CD8-positive, alpha-beta memory T cell (primary cell): ENCODE results near the gene ANKRD39. TPM values are rescaled to one million over a fixed set of nuclear protein-coding genes. Genes with fewer than 3 reads are reported as not detected.

Experiments used
- CTCF ChIA-PET: fragments of 350-600 bp; sonication (Branson Sonifier 250); formaldehyde crosslinking; loops from one replicate; lab custom pipeline; 2021; ENCODE audit warnings: antibody characterized with exemption; lab: Charles Lee
- POLR2A ChIA-PET: fragments of 350-600 bp; sonication (Branson Sonifier 250); formaldehyde crosslinking; loops from one replicate; lab custom pipeline; 2021; ENCODE audit warnings: antibody characterized with exemption; lab: Charles Lee
- DNase-seq, 5 donors: peaks; one replicate each; pipeline versions ENCODE4 v3.0.0 to v3.0.0-alpha.2; 2020 to 2022; ENCODE audit warnings: mixed read lengths in 1 of 5
- H3K27ac ChIP-seq: one replicate; pipeline ENCODE4 v1.7.0; 2013; ENCODE audit warnings: low read depth, mild to moderate bottlenecking, low read length, moderate library complexity
- H3K27me3 ChIP-seq: 2 replicates; pipeline ENCODE4 v1.7.0; 2013; ENCODE audit warnings: low read length, mild to moderate bottlenecking; ENCODE audit not compliant: insufficient read depth, poor library complexity, severe bottlenecking
- H3K36me3 ChIP-seq: 2 replicates; pipeline ENCODE4 v1.7.0; 2013; ENCODE audit warnings: mild to moderate bottlenecking, low read length, moderate library complexity; ENCODE audit not compliant: insufficient read depth
- H3K4me1 ChIP-seq: 2 replicates; pipeline ENCODE4 v1.7.0; 2013; ENCODE audit warnings: mild to moderate bottlenecking, low read length, moderate library complexity; ENCODE audit not compliant: insufficient read depth
- H3K4me3 ChIP-seq: 2 replicates; pipeline ENCODE4 v1.7.0; 2013; ENCODE audit warnings: mild to moderate bottlenecking, low read length
- H3K9me3 ChIP-seq: 2 replicates; pipeline ENCODE4 v1.7.0; 2013; ENCODE audit warnings: mild to moderate bottlenecking, low read length
- H3K27ac Mint-ChIP-seq, 8 donors: one replicate each; pipeline ENCODE4 v1.8.0; 2020 to 2021; ENCODE audit warnings: mixed read lengths in 8 of 8, mild to moderate bottlenecking in 6 of 8, inconsistent platforms in 3 of 8, moderate library complexity in 3 of 8
- H3K27me3 Mint-ChIP-seq, 2 donors: one replicate each; pipeline ENCODE4 v1.8.0; 2020 to 2021; ENCODE audit warnings: mixed read lengths in 2 of 2, mild to moderate bottlenecking in 1 of 2, moderate library complexity in 1 of 2
- H3K36me3 Mint-ChIP-seq, 3 donors: one replicate each; pipeline ENCODE4 v1.8.0; 2020 to 2021; ENCODE audit warnings: mixed read lengths in 3 of 3, inconsistent platforms in 1 of 3, mild to moderate bottlenecking in 1 of 3
- H3K4me1 Mint-ChIP-seq, 3 donors: one replicate each; pipeline ENCODE4 v1.8.0; 2020 to 2021; ENCODE audit warnings: mixed read lengths in 3 of 3, inconsistent platforms in 1 of 3, mild to moderate bottlenecking in 1 of 3
- H3K4me3 Mint-ChIP-seq, 7 donors: one replicate each; pipeline ENCODE4 v1.8.0; 2020 to 2021; ENCODE audit warnings: mixed read lengths in 7 of 7, mild to moderate bottlenecking in 6 of 7, moderate library complexity in 4 of 7, inconsistent platforms in 2 of 7
- H3K9me3 Mint-ChIP-seq, 5 donors: one replicate each; pipeline ENCODE4 v1.8.0; 2020 to 2022; ENCODE audit warnings: mixed read lengths in 5 of 5, mild to moderate bottlenecking in 3 of 5, moderate library complexity in 2 of 5, inconsistent platforms in 1 of 5
- polyA plus RNA-seq: library from polyadenylated mRNA; unstranded; fragments of 300-500 nt; fragmentation: Illumina TruSeq; gene quantifications from one replicate; pipeline ENCODE4 v1.2.3, GENCODE V29; 2021
- total RNA-seq, 2 experiments: library from RNA; stranded (reverse); gene quantifications; one replicate each; pipeline ENCODE4 v1.2.3, GENCODE V29; 2021

ANKRD39 gene
- total and polyA plus RNA-seq, 3 experiments from 2014 or later, result 29.6 to 32.2 (median 30.9) TPM

DNA sequence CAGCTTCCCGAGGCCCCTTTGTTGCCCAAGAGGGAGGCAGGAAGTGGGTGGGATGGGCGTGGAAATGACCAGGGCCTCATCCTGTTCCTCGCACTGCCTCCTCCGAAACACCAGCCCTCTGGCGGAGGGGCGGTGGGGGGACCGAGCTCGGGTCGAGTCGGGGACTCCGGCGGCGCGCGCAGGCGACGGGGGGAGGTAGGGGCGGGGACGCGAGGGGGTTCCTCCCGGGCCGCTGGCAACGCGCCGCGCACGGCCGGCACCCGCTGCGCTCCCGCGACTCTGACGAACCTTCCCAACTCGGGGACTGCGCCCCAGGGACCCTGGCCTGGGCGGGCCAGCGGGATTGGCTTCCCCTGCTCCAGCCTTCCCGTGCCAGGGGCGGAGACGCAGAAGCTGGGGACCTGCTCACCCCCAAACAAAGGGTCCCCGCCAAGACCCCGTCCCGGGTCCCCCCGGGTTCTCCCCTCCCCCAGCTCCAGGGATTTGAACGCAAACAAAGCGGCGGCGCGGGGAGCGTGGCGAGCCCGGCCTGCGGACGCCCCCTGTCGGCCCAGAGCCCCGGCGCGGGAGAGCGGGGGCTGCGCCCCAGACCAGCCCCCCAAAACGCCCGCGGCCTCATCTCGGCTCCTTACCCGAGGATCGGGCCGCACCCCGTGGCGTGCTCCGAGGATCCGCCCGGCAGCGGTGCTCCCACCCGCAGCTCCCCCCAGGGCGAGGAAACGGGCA, 10.9 kb upstream of the ANKRD39 start:
- CTCF ChIA-PET, result interaction anchor here (0.6 to 14.3 kb wide), 9 partner anchors 9 to 93 kb away, joined by 3 to 358 read pairs (median 4); partner anchors contain the start of gene ANKRD39
- peaks cover 12% of the 10 kb centered on the region for H3K36me3 ChIP-seq
- POLR2A ChIA-PET, result interaction anchor here (0.6 to 1.7 kb wide), 10 partner anchors 11 to 94 kb away, joined by 3 to 11 read pairs (median 5); partner anchors contain the start of genes ANKRD39 and CNNM3
- no peaks in the 10 kb centered on the region for H3K27me3 ChIP-seq
- Mint-ChIP-seq H3K4me3 (peak overlapping the region; percentile 80 to 95 (median 88)), H3K36me3 (peaks cover 0 to 47% (median 2%) of the 10 kb centered on the region in 3 donors), H3K4me1 (peaks cover 29 to 57% (median 46%) of the 10 kb centered on the region in 3 donors), H3K27me3 (no peaks in the 10 kb centered on the region), H3K27ac (peak overlapping the region in 7 of 8 donors; percentile 63 to 98 (median 86)), H3K9me3 (no peaks in the 10 kb centered on the region)
- peak overlapping the region; percentile 77 for H3K27ac ChIP-seq
- no peaks in the 10 kb centered on the region for H3K9me3 ChIP-seq
- peaks cover 27% of the 10 kb centered on the region for H3K4me1 ChIP-seq
- peak overlapping the region; percentile 63 for H3K4me3 ChIP-seq
- peak; percentile 45 to 79 (median 61) for DNase-seq

DNA sequence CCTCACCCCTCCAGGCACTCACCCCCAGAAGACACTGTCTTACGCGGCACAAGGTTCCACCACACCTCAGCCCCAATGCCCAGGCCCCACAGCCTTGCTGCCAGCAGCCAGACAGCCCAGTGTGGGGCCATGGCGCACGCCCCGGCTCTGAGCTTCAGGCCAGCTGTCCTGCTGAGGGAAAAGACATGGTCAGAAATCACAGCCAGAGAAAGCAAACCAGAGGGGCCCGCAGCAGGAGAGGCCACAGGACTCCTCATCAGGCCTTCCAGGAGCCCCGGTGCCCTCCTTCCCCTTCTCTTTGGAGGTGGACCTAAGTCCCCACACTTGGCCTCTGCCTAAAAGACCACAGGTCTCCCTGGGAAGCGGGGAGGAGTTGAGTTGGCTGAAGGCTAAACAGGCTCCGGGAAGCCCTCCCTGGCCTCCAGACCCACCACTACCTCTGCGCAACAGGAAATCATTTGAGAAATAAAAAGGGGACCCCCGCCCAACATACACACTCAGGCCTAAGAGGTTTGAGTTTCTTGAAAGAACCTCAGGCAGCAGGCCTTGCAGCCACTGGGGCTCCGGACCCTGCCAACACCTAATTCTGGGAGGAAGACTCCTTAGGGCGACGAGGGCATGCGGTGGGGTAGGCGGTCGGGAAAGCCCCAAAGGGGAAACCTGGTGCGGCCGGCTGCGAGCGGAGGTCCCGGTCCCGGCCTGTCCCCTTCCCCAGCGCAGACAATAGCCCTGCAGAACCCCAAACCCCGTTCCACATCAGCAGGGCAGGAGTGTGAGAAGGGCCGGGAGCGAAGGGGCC, 10.1 kb upstream of the ANKRD39 start:
- Histone ChIP-seq H3K36me3 (peaks cover 17% of the 10 kb centered on the region), H3K4me1 (peaks cover 24% of the 10 kb centered on the region), H3K9me3 (no peaks in the 10 kb centered on the region), H3K4me3 (peak overlapping the region; percentile 63), H3K27ac (peak overlapping the region; percentile 77), H3K27me3 (no peaks in the 10 kb centered on the region)
- peak overlapping the region; percentile 63 to 98 (median 84) for H3K27ac Mint-ChIP-seq
- peaks cover 31 to 55% (median 41%) of the 10 kb centered on the region in 3 donors for H3K4me1 Mint-ChIP-seq
- no peaks in the 10 kb centered on the region for H3K27me3 Mint-ChIP-seq
- peak overlapping the region; percentile 80 to 95 (median 88) for H3K4me3 Mint-ChIP-seq
- ChIA-PET POLR2A (interaction anchor here (0.6 to 1.7 kb wide), 11 partner anchors 10 to 95 kb away, joined by 3 to 11 read pairs (median 5); partner anchors contain the start of genes ANKRD39 and CNNM3), CTCF (interaction anchor here (0.6 to 14.3 kb wide), 10 partner anchors 10 to 94 kb away, joined by 3 to 358 read pairs (median 4); partner anchors contain the start of gene ANKRD39)
- peak in 1 of 5 donors; percentile 26 for DNase-seq
- no peaks in the 10 kb centered on the region for H3K9me3 Mint-ChIP-seq
- peaks cover 0 to 55% (median 5%) of the 10 kb centered on the region in 3 donors for H3K36me3 Mint-ChIP-seq

DNA sequence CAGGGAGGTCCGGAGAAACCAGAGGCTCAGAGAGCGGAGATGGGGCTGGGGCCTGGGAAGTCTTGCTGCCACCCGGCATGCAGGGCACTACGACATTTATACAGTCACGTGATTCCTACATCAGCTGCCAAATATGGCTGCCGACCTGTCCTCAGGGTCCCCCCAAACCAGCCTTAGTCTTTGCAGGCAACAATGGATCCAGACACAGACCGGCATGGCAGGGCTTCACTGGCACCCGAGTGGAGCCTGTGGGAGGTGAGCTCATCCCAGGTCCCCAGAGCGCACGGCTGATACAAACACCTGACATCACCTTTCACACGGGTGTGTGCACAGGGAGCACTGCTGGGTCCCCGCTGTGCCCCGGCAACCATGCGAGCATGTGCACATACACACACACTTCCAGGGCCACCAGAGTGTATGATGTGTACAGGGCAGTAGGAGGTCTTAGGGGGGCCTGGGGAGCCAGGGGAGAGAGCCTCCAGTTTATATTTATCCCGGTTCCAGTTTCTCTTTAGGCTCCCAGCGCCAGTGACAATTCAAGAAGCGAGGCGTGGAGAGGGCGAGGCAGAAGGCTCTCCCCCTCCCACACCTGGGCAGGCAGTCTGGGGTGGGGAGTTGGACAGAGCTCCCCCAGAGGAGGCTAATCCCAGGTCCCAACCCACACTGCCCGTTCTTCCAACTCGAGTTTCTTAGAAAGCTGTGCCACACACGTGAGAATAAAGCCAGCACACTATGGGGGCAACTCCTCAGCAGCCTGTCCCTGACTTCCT, 9.4 kb upstream of the ANKRD39 start:
- Mint-ChIP-seq H3K27me3 (no peaks in the 10 kb centered on the region), H3K36me3 (peaks cover 0 to 60% (median 6%) of the 10 kb centered on the region in 3 donors), H3K4me1 (peaks cover 31 to 49% (median 34%) of the 10 kb centered on the region in 3 donors), H3K9me3 (no peaks in the 10 kb centered on the region), H3K27ac (peak overlapping the region; percentile 65 to 92 (median 82)), H3K4me3 (peak overlapping the region; percentile 80 to 95 (median 88))
- CTCF ChIA-PET, result interaction anchor here (1.2 to 14.3 kb wide), 4 partner anchors 10 to 95 kb away, joined by 4 to 358 read pairs (median 52); partner anchors contain the start of gene ANKRD39
- peak overlapping the region; percentile 63 for H3K4me3 ChIP-seq
- peaks cover 17% of the 10 kb centered on the region for H3K36me3 ChIP-seq
- H3K9me3 ChIP-seq, result no peaks in the 10 kb centered on the region
- no peaks in the 10 kb centered on the region for H3K27me3 ChIP-seq
- POLR2A ChIA-PET, result interaction anchor here (0.5 to 1.1 kb wide), 3 partner anchors 9 to 95 kb away, joined by 3 to 12 read pairs (median 4); partner anchors contain the start of gene ANKRD39
- H3K4me1 ChIP-seq, result peaks cover 24% of the 10 kb centered on the region
- peak overlapping the region; percentile 77 for H3K27ac ChIP-seq
- DNase-seq, result no peak

DNA sequence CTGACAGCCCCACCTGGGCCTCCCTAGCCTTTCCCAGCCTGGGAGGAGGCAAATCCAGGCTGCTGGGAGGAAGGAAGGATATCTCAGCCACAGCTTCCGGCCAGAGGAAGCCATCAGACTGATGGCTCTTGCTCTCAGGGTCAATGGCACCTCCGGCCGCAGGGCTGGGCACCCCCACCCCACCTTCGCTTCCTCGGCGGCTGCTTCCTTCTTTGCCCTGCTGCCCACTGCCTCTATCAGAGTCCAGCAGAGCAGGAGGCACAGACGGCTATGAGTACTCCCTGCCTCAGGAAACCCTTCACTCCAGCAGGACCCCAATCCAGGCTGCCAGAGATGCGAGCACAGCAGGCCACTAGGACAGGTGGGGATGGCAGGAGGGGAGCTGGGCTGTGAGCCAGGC, 8.8 kb upstream of the ANKRD39 start:
- Mint-ChIP-seq H3K4me1 (peaks cover 31 to 50% (median 37%) of the 10 kb centered on the region in 3 donors), H3K27ac (peak overlapping the region in 5 of 8 donors; percentile 42 to 91 (median 76)), H3K9me3 (no peaks in the 10 kb centered on the region), H3K27me3 (no peaks in the 10 kb centered on the region), H3K36me3 (peaks cover 0 to 66% (median 9%) of the 10 kb centered on the region in 3 donors), H3K4me3 (peak overlapping the region; percentile 41 to 90 (median 80))
- Histone ChIP-seq H3K4me3 (no peak overlapping the region), H3K4me1 (peaks cover 24% of the 10 kb centered on the region), H3K27me3 (no peaks in the 10 kb centered on the region), H3K36me3 (peaks cover 17% of the 10 kb centered on the region), H3K9me3 (no peaks in the 10 kb centered on the region), H3K27ac (no peak overlapping the region)
- ChIA-PET CTCF (interaction anchor here (1.2 to 14.3 kb wide), 4 partner anchors 9 to 96 kb away, joined by 4 to 358 read pairs (median 52); partner anchors contain the start of gene ANKRD39), POLR2A (interaction anchor here (0.5 to 1.1 kb wide), 3 partner anchors 9 to 96 kb away, joined by 3 to 4 read pairs (median 3); partner anchors contain the start of gene ANKRD39)
- DNase-seq, result no peak

DNA sequence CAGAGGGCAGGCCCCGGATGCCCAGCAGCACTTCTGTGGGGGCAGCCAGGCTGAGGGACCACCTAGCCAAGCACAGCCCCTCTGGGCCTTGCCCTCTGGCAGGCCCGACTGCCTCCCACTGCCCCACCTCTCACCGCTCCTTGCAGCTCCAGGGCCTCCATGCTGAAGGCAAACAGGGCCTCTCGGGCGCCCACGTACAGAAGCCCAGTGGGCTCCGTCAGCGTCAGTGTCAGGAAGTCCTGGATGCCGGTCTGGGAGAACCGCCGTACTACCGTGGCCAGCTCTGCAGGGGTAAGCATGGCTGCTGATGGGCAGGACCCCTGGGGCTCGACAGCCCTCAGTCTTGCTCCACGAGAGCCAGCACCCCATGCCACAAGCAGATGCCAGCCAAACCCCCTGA, 8.3 kb upstream of the ANKRD39 start:
- Mint-ChIP-seq H3K4me1 (peaks cover 28 to 49% (median 33%) of the 10 kb centered on the region in 3 donors), H3K9me3 (no peaks in the 10 kb centered on the region), H3K27ac (peak overlapping the region in 2 of 8 donors; percentile 76), H3K27me3 (no peaks in the 10 kb centered on the region), H3K36me3 (peaks cover 0 to 70% (median 10%) of the 10 kb centered on the region in 3 donors), H3K4me3 (peak overlapping the region in 2 of 7 donors; percentile 54 to 77)
- Histone ChIP-seq H3K36me3 (peaks cover 17% of the 10 kb centered on the region), H3K4me1 (peaks cover 22% of the 10 kb centered on the region), H3K27me3 (no peaks in the 10 kb centered on the region), H3K4me3 (no peak overlapping the region), H3K9me3 (no peaks in the 10 kb centered on the region), H3K27ac (no peak overlapping the region)
- ChIA-PET CTCF (interaction anchor here (3.5 to 14.3 kb wide), 3 partner anchors 9 to 96 kb away, joined by 16 to 358 read pairs (median 88); partner anchors contain the start of gene ANKRD39), POLR2A (interaction anchor here (0.8 kb wide), 1 partner anchor 89 kb away, joined by 3 read pairs; no protein-coding TSS in a partner anchor)
- no peak for DNase-seq

- peaks cover 0 to 74% (median 10%) of the 10 kb centered on the region in 3 donors for H3K36me3 Mint-ChIP-seq
- H3K9me3 Mint-ChIP-seq, result no peaks in the 10 kb centered on the region
- peak overlapping the region in 4 of 7 donors; percentile 54 to 77 (median 58) for H3K4me3 Mint-ChIP-seq
- peak overlapping the region in 4 of 8 donors; percentile 57 to 90 (median 73) for H3K27ac Mint-ChIP-seq
- H3K27ac ChIP-seq, result no peak overlapping the region
- no peak overlapping the region for H3K4me3 ChIP-seq
- no peaks in the 10 kb centered on the region for H3K27me3 Mint-ChIP-seq
- H3K4me1 ChIP-seq, result peaks cover 17% of the 10 kb centered on the region
- no peaks in the 10 kb centered on the region for H3K9me3 ChIP-seq
- peaks cover 17% of the 10 kb centered on the region for H3K36me3 ChIP-seq
- peaks cover 23 to 45% (median 28%) of the 10 kb centered on the region in 3 donors for H3K4me1 Mint-ChIP-seq
- H3K27me3 ChIP-seq, result no peaks in the 10 kb centered on the region
- CTCF ChIA-PET, result interaction anchor here (6.6 to 14.3 kb wide), 2 partner anchors 8 to 86 kb away, joined by 88 to 358 read pairs; partner anchors contain the start of gene ANKRD39
- POLR2A ChIA-PET, result interaction anchor here (0.8 kb wide), 1 partner anchor 90 kb away, joined by 3 read pairs; no protein-coding TSS in a partner anchor
- no peak for DNase-seq
Observed at GRCh38 chr2:96865654-96866053, 7.8 kb upstream of the ANKRD39 start.
